ENCODE data around the gene RTBDN.

GRCh38 chr19:12800466-12800770, 34.0 kb downstream of the RTBDN start:
- no peak for TF ChIP-seq POLR2A (IDR thresholded peaks at IDR 0.05)
- TF ChIP-seq CTCF (IDR thresholded peaks at IDR 0.05): no peak

All from esophagus squamous epithelium (tissue), 4 donors.